ENCODE data around the gene PDLIM7. TPM values are rescaled to one million over a fixed set of nuclear protein-coding genes. Genes with fewer than 3 reads are reported as not detected.

Gene PDLIM7
- total and polyA plus RNA-seq, 2 donors (not counting 3 experiments of a cell fraction or from before 2014, with no cell fraction given) = 314 to 318 TPM

DNA sequence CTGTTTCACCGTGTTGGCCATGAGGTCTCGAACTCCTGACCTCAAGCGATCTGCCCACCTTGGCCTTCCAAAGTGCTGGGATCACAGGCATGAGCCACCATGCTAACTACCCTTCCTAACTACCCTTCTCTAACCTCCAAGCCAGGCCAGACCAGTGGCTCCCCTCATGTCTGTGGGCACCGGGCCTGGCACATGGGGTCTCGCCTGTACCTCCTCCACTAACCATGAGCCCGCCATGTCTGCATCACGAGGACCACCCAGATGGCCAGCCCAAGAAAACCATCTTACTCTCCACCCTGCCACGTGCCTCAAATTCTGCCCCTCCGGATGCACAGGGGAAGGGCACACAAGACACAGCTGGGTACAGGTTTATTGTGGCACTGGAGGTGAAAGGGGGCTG, 14.4 kb downstream of the PDLIM7 start:
- peaks cover 11 to 44% of the 10 kb centered on the region in 2 experiments for H3K36me3 ChIP-seq (ENCODE audit: control insufficient read depth in 2 of 2, extremely low read depth in 1 of 2, insufficient read depth in 2 of 2, low read length in 2 of 2)
- H2AFZ ChIP-seq (ENCODE audit: low read depth, low read length) = no peak overlapping the region
- dilution Hi-C loops (cut with MboI; ENCODE audit: extremely low pct_ligation_motif_present, low sequenced_read_pairs) = no loop called here

More for the DNA sequence above, 14.4 kb downstream of the PDLIM7 start:
- Histone ChIP-seq H4K20me1 (replicated peaks; ENCODE audit: control insufficient read depth, extremely low read depth, insufficient read depth, low read length) (no peaks in the 10 kb centered on the region), H3K4me2 (ENCODE audit: insufficient read depth, low read length) (no peak overlapping the region), H3K4me1 (ENCODE audit: control insufficient read depth, extremely low read depth, insufficient read depth, low read length) (no peaks in the 10 kb centered on the region), H3K4me3 (replicated peaks in 1 of 3; ENCODE audit: insufficient read depth in 1 of 3, low read depth in 1 of 3, low read length in 3 of 3) (no peak overlapping the region), H3K9ac (replicated peaks; ENCODE audit: extremely low read depth, insufficient read depth, low read length) (no peak overlapping the region), H3K27me3 (ENCODE audit: control insufficient read depth in 2 of 2, insufficient read depth in 2 of 2, low read length in 2 of 2) (no peaks in the 10 kb centered on the region), H3K9me3 (replicated peaks; ENCODE audit: control insufficient read depth, insufficient read depth, low read length) (no peaks in the 10 kb centered on the region), H3K27ac (ENCODE audit: insufficient read depth, low read depth, low read length) (no peak overlapping the region), H3K79me2 (ENCODE audit: control insufficient read depth, insufficient read depth, low read length) (peaks cover 4% of the 10 kb centered on the region), H3K9me1 (replicated peaks; ENCODE audit: control insufficient read depth, extremely low read depth, insufficient read depth, low read length) (no peaks in the 10 kb centered on the region)
- TF ChIP-seq GATA2 (IDR thresholded peaks at IDR 0.05; ENCODE audit: insufficient read depth, insufficient read length, low read depth, low read length) = no peak
- TF ChIP-seq POLR2AphosphoS5 (IDR thresholded peaks at IDR 0.05; ENCODE audit: insufficient read depth, low read depth, low read length) = no peak
- no peak for TF ChIP-seq POLR2A (IDR thresholded peaks at IDR 0.05; ENCODE audit: low read depth, low read length)
- no peak for TF ChIP-seq EZH2 (IDR thresholded peaks at IDR 0.05; ENCODE audit: borderline replicate concordance, low read depth, low read length, severe bottlenecking)
- no peak for TF ChIP-seq MYC (IDR thresholded peaks at IDR 0.05; ENCODE audit: low read depth, low read length)
- TF ChIP-seq, protein P1, sequence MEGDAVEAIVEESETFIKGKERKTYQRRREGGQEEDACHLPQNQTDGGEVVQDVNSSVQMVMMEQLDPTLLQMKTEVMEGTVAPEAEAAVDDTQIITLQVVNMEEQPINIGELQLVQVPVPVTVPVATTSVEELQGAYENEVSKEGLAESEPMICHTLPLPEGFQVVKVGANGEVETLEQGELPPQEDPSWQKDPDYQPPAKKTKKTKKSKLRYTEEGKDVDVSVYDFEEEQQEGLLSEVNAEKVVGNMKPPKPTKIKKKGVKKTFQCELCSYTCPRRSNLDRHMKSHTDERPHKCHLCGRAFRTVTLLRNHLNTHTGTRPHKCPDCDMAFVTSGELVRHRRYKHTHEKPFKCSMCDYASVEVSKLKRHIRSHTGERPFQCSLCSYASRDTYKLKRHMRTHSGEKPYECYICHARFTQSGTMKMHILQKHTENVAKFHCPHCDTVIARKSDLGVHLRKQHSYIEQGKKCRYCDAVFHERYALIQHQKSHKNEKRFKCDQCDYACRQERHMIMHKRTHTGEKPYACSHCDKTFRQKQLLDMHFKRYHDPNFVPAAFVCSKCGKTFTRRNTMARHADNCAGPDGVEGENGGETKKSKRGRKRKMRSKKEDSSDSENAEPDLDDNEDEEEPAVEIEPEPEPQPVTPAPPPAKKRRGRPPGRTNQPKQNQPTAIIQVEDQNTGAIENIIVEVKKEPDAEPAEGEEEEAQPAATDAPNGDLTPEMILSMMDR (IDR thresholded peaks at IDR 0.05; ENCODE audit: extremely low read depth in 1 of 2, insufficient read depth in 1 of 2, low read depth in 1 of 2, low read length in 2 of 2) = no peak
- no peak for TF ChIP-seq MAX (IDR thresholded peaks at IDR 0.05; ENCODE audit: insufficient read depth, insufficient read length)
- no peak for TF ChIP-seq FOS (IDR thresholded peaks at IDR 0.05; ENCODE audit: borderline replicate concordance, insufficient read depth, low read length)
- TF ChIP-seq JUN (IDR thresholded peaks at IDR 0.05; ENCODE audit: borderline replicate concordance, insufficient read depth, insufficient read length, low read depth) = no peak
- DNase-seq (ENCODE audit: low read depth, low spot score) (no peak), FAIRE-seq (no peak)
- intact Hi-C loops (cut with micrococcal nuclease) = no loop called here
- ChIA-PET POLR2A (no interaction called here), CTCF (no interaction called here)
- BruUV-seq (replicated peaks) = no TSS peak
